Measurements from ENCODE around the gene WDCP.
"Not testable (repeated sequence)": the region's sequence is repeated elsewhere in the genome, so short reads cannot be mapped to it uniquely, and the experiment has no call there.

GRCh38 chr2:24043133-24043532, 4.1 kb downstream of the WDCP start:
- not testable (repeated sequence) for TF ChIP-seq CTCF (IDR thresholded peaks at IDR 0.05; ENCODE audit: poor library complexity, severe bottlenecking); EP300 (conservative IDR thresholded peaks at IDR 0.05; ENCODE audit: poor library complexity, severe bottlenecking)
